GM21786 (cell line): ENCODE results near the gene BICRA.

Experiments
- ATAC-seq: cut with Tn5 transposase; IDR thresholded peaks from one replicate; pipeline ENCODE4 v1.9.1; 2021; ENCODE audit not compliant: unreplicated experiment

The BICRA gene

DNA sequence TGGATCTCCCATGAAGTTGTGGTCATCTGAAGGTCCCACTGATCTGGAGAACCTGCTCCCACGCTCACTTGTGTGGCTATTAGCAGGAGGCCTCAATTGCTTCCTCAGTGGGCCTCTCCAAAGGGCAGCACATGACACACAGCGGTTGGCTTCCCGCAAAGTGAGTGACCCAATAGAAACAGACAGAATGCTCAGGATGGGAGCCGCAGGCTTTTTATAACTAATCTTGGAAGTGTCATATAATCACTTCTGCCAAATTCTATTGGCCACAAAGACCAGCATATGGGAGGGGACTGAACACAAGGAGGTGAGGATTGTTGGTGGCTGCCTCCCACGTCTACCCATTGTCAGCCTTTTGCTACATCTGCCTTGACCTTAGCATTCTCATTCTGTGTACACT lies 82.2 kb downstream of the BICRA start:
- no peak for ATAC-seq

GRCh38 chr19:47691782-47692181 lies 82.8 kb downstream of the BICRA start:
- ATAC-seq = no peak

GRCh38 chr19:47693489-47693888 lies 84.6 kb downstream of the BICRA start:
- no peak for ATAC-seq

DNA sequence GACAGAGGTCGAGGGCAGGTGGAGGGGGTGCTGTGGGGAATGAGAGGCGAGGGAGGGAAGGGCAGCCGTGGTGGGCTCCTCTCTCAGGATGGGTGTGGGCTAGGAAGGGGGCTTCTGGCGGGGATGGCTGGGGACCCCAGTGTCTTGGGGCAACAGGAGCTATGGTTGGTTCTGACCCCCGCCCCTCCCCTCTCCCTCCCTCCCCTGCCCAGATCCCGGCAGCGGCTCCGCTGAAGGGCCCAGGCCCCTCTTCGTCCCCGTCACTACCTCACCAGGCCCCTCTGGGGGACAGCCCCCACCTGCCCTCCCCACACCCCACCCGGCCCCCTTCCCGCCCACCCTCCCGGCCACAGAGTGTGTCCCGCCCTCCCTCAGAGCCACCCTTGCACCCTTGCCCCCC lies 85.0 kb downstream of the BICRA start:
- no peak for ATAC-seq

- no peak for ATAC-seq
These were observed 85.7 kb downstream of the BICRA start for GRCh38 chr19:47694466-47695273.

DNA sequence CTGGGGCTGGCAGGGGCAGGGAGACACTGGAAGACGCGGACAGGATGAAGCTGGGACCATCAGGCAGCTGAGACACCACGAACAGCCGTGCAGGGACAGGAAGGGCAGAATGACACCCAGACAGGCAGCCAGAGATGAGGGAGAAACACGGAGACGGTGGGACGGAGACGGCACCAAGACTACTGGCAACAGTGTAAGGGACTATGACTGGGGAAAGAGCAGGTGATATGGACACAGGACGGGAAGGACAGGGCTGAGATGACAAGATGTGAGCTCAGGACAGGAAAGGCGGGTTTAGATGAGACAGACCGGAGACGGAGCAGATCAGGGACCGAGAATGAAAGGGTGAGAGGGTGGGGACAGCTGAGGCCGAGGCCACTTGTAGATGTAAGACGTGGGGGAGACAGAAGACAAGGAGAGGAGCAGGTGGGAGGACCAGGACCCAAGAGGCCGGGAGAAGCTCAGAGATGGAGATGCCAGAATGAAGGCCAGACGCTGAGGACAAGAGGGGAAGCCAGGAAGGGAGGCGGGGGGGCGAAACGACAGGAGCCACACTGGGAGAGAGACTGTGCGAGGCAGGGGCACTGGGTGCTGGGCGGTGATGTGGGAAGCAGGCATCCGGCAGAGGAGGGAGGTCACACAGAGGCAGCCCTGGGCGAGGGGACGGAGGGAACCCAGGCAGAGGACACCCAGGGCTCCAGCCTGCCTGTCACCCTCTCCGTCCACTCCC lies 86.8 kb downstream of the BICRA start:
- no peak for ATAC-seq

- no peak for ATAC-seq
These were observed 87.7 kb downstream of the BICRA start for GRCh38 chr19:47696635-47697034.

- no peak for ATAC-seq
These were observed 89.1 kb downstream of the BICRA start for GRCh38 chr19:47697863-47698609.

- ATAC-seq = no peak
These were observed 89.9 kb downstream of the BICRA start for GRCh38 chr19:47698631-47699359.

DNA sequence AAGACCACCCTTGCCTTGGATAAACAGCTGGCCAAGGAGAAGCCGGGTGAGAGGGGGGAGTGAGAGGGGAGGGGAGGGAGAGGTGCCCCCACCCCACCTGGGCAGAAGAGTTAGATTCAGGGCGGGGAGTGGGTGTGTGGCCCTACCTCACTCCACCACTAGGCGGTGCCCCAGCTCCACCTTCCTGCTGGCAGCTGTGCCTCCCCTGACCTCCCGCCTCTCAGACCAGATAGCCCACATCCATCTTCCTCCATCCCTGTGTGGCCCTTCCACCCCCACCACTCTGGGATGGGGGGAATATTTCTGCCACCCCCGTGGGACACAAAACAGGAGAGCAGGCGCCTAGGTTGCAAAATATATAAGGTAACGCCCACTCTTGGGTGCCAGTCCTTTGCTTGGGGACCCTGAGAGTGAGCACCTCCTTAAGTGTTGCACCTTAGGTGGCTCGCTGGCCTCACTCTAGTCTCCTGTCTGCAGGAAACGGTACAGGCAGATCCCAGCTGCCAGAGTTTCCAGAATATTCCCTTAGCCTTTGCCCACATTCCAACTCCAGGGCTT lies 90.5 kb downstream of the BICRA start:
- no peak for ATAC-seq

DNA sequence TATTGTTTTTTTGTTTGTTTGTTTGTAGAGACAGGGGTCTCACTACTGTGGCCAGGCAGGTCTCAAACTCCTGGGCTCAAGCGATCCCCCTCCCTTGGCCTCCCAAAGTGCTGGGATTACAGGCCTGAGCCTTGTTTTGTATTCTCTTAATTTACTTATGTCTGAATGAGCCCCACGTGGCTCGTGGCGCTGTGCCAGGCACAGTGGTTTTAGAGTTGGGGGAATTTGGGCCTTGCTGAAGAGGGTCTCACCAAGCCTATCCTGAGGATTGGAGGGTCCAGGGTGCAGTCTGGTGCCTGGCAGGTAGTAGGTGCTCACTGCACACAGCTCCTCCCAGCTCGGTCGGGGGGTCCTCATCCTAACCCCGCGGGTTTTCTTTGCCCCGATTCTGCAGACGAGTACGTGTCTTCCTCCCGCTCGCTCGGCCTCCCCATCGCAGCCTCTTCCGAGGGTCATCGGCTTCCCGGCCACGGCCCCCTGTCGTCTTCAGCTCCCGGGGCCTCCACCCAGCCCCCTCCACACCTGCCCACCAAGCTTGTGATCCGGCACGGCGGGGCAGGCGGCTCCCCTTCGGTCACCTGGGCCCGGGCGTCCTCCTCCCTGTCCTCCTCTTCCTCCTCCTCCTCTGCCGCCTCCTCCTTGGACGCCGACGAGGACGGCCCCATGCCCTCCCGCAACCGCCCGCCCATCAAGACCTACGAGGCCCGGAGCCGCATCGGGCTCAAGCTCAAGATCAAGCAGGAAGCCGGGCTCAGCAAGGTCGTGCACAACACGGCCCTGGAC lies 92.2 kb downstream of the BICRA start:
- ATAC-seq = no peak

GRCh38 chr19:47701717-47702552 lies 93.0 kb downstream of the BICRA start:
- no peak for ATAC-seq

DNA sequence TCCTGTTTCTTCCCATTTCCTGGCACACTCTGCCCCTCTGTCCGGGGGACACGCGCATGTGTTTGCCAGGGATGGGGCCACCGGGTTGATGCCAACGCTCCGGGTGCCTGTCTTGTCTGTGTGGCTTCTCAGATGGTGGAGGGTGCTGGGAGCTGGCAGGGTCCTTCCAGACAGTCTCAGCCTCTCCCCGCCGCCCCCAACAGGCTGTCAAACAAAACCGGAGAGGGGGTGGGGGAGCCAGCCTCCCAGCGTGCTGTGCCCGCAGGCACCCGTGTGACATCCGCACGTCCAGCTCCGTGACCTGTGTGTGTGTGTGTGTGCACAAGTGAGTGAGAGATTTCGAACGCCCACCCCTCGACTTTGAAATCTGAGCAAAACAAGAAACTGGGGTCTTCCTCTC lies 93.7 kb downstream of the BICRA start:
- no peak for ATAC-seq

DNA sequence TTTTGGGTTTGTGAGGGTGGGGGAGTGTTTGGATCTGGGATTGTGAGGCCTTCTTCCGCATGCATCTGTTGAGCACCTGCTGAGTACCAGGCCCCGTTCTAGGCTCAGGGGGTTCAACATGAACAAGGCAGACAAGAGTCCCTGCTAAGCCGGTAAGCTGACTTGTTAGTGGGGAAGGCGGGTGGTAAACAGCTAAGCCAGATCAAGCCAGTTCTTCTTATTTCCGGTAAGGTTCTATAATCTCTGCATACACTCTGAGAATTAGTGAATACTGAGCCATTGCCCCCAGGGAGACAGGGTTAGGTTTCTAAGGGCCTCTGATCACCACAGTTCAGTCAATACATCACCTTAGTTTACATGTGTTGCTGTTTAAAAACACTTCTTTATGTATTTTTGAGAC lies 94.4 kb downstream of the BICRA start:
- no peak for ATAC-seq

DNA sequence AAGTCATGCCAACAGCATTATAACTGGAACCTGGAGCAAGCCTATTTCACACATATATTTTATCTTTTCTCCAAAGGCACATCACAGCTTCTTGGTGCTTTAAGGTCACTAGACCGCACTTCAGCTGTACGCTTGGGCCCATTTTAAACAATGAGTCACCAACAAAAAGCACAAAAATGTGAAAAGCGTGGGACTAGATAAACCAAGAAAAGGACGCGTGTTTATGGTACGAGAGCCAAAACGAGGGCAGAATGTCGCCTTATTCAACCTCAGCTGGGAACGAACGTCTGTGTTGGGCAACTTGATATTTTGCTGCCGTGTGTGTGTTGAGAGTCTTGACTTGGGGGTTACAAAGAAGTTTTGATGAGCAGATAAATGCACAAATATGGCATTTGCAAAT lies 95.1 kb downstream of the BICRA start:
- ATAC-seq = no peak

- no peak for ATAC-seq
These were observed 95.7 kb downstream of the BICRA start for GRCh38 chr19:47704656-47705055.

GRCh38 chr19:47707135-47707925 lies 98.4 kb downstream of the BICRA start:
- ATAC-seq = no peak

GRCh38 chr19:47711652-47712242 lies 102.8 kb downstream of the BICRA start:
- ATAC-seq = no peak
